ENCODE results near the gene LHX4.
A peak's percentile ranks its signal among the peaks of the same experiment; 100 is the strongest.

Gene LHX4
- total RNA-seq: 0 to 0.13 reads per million in 2 donors

DNA sequence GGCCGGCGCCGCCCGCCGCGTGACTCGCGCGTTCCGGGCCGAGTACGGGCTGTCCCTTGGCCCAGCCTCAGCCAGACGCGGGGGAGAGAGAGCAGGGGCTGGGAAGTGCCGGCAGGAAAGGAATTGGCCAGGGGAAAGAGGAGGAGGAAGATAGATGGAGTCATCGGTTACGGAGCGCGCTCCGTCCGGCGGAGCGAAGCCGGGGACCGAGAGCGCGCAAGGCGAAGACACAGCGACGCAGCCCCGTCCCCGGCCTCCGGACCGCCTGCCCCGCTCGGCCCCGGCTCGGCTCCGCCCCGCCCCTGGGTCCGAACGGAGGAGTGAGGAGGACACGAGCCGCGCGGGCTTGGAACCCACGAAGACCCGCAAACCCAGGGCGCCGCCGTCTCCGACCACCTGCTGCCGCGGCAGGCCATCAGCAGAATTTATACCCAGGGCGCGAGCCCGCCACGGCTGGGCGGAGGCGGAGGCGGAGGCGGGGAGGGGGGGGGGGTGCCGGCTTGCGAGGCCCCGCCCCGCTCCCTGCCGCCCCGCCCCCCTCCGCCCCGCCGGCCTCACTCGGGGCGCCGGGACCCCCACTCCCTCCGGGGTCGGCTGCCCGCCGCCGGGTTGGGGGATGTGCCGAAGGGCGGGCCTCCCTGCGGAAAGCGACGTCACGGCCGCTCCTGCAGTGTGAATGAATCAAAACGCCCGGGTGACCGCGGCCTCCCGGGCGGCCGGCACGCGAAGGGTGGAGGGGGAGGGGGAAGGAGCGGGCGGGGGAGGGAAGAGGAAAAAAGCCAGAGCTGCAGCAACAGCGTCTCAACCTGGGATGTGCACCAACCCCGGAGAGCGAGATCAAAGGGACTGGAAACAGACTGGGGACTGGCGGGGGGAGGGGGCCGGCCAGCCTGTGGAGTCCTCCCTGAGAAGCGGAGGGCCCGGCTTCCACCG, at the start of gene LHX4:
Gene LHX4, plus strand, starts transcription at position 782 of the 933 bp plus-strand sequence. CDS start 266 bp downstream, outside the sequence.
- peak in 1 of 5 experiments; percentile 45 for DNase-seq

DNA sequence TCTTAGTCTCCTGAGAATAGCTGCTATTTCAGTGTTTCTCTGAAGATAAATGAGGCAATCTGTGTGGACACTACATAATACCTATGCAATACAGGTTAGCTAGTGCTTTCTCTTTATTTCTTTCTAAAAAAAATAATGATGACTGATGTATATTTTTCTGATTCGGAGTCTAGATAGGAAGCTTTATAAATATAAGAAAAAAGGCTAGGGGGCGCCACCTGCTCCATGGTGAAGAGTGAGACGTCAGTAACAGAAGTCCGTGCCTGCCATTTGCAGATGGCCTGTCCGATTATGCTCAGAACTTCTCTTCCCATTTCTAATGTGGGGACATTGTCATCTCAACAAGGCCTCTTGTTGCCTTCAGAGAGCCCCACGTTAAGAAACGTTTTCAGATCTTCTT, 49.0 kb upstream of the LHX4 start:
- DNase-seq: peak in 1 of 5 experiments; percentile 12

GRCh38 chr1:180181996-180182642, 47.9 kb upstream of the LHX4 start:
- DNase-seq: no peak

GRCh38 chr1:180182643-180183311, 47.3 kb upstream of the LHX4 start:
- no peak for DNase-seq

GRCh38 chr1:180183426-180183825, 46.6 kb upstream of the LHX4 start:
- no peak for DNase-seq

DNA sequence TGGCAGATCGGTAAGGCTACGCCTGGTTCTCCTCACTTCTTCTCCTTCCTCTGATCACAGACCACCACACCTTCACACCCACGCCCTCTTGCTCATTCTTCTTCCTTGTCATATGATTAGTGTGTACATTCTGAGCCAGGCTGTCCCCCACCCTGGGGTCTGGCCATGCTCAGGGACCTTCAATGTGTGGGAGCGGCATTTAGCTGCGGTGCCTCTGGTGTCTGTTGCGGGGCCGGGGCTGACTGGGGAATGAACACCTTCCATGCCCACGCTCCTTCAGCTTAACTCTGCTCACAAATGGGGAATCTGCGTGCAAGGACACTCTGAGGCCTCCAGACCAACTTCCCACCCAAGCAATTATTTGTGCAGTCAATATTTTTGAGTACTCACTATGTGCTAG, 46.0 kb upstream of the LHX4 start:
- DNase-seq: no peak

DNA sequence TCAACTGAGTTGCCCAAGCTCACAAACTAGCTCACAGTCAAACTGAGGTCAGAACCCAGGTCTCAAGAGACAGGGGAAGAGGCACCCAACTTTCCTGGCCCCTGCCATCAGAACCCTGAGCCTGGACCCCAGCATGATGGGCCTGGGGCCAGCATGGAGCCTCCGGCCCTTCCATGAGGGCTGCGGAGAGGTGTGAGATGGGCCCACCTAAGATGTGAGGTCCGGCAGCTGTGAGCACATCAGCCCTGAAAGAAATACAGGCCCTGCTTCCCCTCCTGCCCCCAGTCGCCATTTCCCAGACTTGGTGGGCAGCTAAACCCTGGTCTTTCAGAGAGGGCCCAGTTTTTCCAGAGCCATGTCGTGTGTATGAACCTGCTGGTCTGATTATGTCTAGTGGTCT, 44.8 kb upstream of the LHX4 start:
- DNase-seq: no peak

DNA sequence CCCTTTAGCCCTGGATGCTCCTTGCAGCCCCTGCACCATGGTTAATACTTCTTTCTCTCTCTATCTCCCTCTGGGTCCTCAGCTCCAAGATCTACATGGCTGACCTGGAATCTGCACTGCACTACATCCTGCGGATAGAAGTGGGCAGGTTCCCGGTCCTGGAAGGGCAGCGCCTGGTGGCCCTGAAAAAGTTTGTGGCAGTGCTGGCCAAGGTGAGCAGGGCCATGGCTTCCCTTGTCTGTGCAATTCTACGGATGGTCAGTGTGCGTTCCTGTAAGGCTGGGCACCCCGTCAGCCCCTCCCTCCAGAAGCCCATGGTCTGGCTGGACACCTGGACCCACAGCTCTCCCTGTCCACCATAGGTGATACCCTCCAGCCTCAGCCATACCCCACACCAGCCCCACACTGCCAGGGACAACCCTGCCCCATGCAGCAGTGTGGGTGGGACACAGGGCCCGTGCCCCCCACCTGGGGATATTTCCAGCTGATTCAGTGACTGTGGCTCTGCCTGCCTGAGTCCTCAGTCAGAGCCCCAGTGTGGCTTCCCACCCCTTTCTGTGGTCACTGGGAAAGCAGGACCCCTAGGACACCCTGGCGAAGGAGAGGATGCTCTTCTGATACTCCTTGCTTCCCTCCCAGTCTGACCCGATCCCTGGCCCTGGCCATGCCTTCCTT, 44.0 kb upstream of the LHX4 start:
- DNase-seq: no peak

DNA sequence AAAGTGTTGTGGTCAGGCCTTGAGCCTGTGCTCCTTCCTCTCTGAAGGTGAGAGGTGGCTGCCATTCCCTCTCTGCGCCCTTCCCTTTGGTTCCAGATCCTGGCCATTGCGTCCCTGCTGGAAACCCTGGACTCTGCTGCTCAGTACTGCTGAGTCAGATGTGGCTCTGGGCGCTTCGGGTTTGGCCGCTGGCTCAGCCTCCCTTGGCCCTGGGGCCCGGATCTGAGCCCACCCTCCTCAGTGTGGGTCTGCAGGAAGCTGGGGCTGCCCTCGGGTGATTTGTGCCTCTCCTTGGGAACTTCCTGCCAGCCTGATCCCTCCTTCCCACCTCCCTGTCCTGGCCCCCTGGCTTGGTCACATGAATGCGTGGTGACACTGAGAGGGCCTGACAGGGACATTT, 43.2 kb upstream of the LHX4 start:
- DNase-seq: no peak

DNA sequence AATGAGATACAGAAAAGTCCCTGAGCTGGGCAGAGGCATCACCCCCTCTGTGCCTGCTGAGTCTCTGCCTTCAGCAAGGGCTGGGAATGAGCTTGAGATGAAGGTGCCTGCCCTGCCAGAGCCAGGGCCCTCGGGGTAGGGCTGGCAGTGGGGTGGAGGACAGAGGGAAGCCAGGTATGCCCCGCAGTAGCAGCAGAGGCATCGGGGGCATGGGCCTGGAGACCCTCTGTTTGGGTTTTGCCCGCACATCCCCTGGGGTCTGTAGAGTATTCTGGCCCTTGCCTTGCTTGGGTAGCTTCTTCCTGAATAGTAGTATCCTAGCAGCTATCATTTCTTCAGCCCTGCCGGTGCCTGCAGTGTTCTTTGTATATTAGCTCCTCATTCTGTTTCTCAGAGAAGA, 42.4 kb upstream of the LHX4 start:
- no peak for DNase-seq

DNA sequence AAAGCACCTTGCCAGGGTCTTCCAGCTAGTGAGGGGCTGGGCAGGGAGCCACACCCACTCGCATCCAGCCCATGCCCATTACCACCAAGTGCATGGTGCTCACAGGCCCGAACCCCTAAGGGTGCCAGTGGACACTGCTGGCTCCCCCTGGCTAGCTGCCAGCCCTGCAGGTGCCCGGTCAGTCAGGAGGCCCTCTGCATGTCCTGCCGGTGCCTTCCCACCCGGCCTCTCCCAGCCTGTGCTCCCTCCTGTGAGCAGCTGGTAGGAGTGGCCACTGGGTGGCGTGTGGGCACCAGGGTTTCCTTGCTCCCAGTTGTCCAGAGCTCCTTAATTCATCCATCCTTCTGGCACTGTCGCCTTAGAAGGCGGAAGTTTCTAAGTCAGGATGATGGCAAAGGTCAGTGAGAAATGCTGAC, 42.0 kb upstream of the LHX4 start:
- DNase-seq: no peak

GRCh38 chr1:180188684-180189175, 41.3 kb upstream of the LHX4 start:
- peak in 1 of 5 experiments; percentile 41 for DNase-seq

GRCh38 chr1:180190091-180190490, 40.0 kb upstream of the LHX4 start:
- DNase-seq: peak in 1 of 5 experiments; percentile 69

- DNase-seq: peak in 2 of 5 experiments; percentile 42
These were observed 37.9 kb upstream of the LHX4 start for GRCh38 chr1:180192172-180192571.

DNA sequence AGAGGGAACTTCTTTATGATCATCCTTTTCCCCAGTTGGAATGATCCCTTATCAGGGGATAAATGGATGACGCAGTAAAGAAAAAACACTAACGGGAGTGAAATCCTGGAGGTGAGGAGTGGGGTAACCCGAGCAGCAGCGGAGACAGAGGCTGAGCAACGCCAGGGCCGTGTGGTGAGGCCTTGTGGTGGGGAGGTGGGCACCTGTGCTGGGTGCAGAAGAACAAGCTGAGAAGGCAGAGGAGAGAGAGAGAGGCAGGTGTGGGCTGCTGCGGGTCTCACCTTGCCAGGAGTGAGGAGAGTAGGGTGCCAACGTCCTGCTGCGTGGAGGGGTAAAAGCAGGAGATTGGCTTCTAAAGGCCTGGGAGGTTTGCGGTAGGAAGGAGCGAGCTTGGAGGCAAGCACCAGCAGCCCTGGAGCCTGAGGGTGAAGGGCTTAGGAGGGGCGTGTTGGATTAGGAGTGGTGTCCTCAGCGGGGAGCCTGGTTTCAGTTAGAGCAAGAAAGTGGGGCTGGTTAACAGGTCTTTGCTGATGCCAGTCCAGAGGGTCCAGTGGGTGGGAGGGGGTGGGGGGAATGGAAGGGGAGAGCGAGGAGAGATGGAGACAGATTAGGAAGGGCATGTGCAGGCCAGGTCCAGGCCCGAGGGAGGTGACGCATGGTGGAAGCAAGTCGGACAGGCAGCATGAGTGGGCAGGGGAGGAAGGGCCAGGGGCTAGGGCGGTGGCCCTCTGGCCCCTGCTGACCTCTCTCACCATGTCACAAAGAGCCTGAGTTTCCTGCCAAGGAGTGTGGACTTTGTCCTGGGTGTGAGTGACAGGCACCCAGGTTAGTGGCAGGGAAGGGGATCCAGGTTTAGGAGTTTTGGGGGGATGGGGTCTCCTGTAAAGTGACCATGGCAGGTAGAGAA, 36.7 kb upstream of the LHX4 start:
- DNase-seq: no peak

DNA sequence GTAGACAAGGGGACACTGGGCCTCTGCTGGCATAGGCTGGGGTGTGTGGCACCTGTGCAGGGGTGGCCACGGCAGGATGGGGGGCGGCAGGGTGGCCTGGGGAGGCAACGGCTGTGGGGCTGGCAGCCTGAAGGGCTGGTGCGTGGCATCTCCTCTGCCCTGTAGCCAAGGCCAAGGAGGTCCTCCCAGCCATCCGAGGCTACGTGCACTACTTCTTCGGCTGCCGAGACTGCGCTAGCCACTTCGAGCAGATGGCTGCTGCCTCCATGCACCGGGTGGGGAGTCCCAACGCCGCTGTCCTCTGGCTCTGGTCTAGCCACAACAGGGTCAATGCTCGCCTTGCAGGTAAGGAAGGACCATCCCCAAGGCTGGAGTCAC, 36.0 kb upstream of the LHX4 start:
- DNase-seq: no peak

GRCh38 chr1:180194546-180195207, 35.4 kb upstream of the LHX4 start:
- no peak for DNase-seq

- DNase-seq: no peak
These were observed 34.7 kb upstream of the LHX4 start for GRCh38 chr1:180195401-180195800.

- no peak for DNase-seq
These were observed 34.1 kb upstream of the LHX4 start for GRCh38 chr1:180195916-180196315.

- DNase-seq: no peak
These were observed 33.5 kb upstream of the LHX4 start for GRCh38 chr1:180196436-180197003.

DNA sequence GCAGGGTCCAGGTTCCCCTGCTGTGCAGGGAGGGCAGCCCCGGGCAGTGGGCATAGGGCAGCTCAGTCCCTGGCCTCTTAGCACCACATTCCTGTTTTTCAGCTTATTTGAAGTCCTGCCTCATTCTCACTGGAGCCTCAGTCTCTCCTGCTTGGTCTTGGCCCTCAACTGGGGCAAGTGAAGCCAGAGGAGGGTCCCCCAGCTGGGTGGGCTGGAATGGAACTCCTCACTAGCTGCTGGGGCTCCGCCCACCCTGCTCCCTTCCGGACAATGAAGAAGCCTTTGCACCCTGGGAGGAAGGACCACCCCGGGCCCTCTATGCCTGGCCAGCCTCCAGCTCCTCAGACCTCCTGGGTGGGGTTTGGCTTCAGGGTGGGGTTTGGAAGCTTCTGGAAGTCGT, 32.8 kb upstream of the LHX4 start:
- DNase-seq: no peak
